ENCODE results near the gene LTBP1.
"Not testable (repeated sequence)": the region's sequence is repeated elsewhere in the genome, so short reads cannot be mapped to it uniquely, and the experiment has no call there.

LTBP1 gene

GRCh38 chr2:32946314-32947075 lies at the start of gene LTBP1:
LTBP1 (plus strand) TSS chr2:32946953; CDS start chr2:32947325, 372 bp downstream.
- no peak for DNase-seq (ENCODE audit: low read depth, low spot score)

GRCh38 chr2:32900246-32900973 lies 46.3 kb upstream of the LTBP1 start:
- no peak for DNase-seq (ENCODE audit: low read depth, low spot score)

GRCh38 chr2:32901313-32901712 lies 45.4 kb upstream of the LTBP1 start:
- no peak for DNase-seq (ENCODE audit: low read depth, low spot score)

GRCh38 chr2:32902174-32902573 lies 44.6 kb upstream of the LTBP1 start:
- no peak for DNase-seq (ENCODE audit: low read depth, low spot score)

GRCh38 chr2:32902986-32903385 lies 43.8 kb upstream of the LTBP1 start:
- no peak for DNase-seq (ENCODE audit: low read depth, low spot score)

GRCh38 chr2:32904074-32904473 lies 42.7 kb upstream of the LTBP1 start:
- DNase-seq (ENCODE audit: low read depth, low spot score) = no peak

- no peak for DNase-seq (ENCODE audit: low read depth, low spot score)
Measured at GRCh38 chr2:32904751-32905150, 42.0 kb upstream of the LTBP1 start.

GRCh38 chr2:32905270-32905669 lies 41.5 kb upstream of the LTBP1 start:
- no peak for DNase-seq (ENCODE audit: low read depth, low spot score)

GRCh38 chr2:32910883-32911598 lies 35.7 kb upstream of the LTBP1 start:
- no peak for DNase-seq (ENCODE audit: low read depth, low spot score)

GRCh38 chr2:32915694-32916093 lies 31.1 kb upstream of the LTBP1 start:
- no peak for DNase-seq (ENCODE audit: low read depth, low spot score)

GRCh38 chr2:32918774-32919173 lies 28.0 kb upstream of the LTBP1 start:
- no peak for DNase-seq (ENCODE audit: low read depth, low spot score)

- not testable (repeated sequence) for DNase-seq (ENCODE audit: low read depth, low spot score)
Measured at GRCh38 chr2:32919901-32920300, 26.9 kb upstream of the LTBP1 start.

- not testable (repeated sequence) for DNase-seq (ENCODE audit: low read depth, low spot score)
Measured at GRCh38 chr2:32921486-32921885, 25.3 kb upstream of the LTBP1 start.

GRCh38 chr2:32922501-32922900 lies 24.3 kb upstream of the LTBP1 start:
- DNase-seq (ENCODE audit: low read depth, low spot score) = no peak

- DNase-seq (ENCODE audit: low read depth, low spot score) = no peak
Measured at GRCh38 chr2:32923109-32923508, 23.6 kb upstream of the LTBP1 start.

- DNase-seq (ENCODE audit: low read depth, low spot score) = no peak
Measured at GRCh38 chr2:32925283-32925815, 21.4 kb upstream of the LTBP1 start.

GRCh38 chr2:32925976-32926707 lies 20.6 kb upstream of the LTBP1 start:
- DNase-seq (ENCODE audit: low read depth, low spot score) = no peak

GRCh38 chr2:32926708-32927084 lies 20.1 kb upstream of the LTBP1 start:
- DNase-seq (ENCODE audit: low read depth, low spot score) = no peak

GRCh38 chr2:32930436-32930835 lies 16.3 kb upstream of the LTBP1 start:
- DNase-seq (ENCODE audit: low read depth, low spot score) = no peak

- no peak for DNase-seq (ENCODE audit: low read depth, low spot score)
Measured at GRCh38 chr2:32931519-32931918, 15.2 kb upstream of the LTBP1 start.

- no peak for DNase-seq (ENCODE audit: low read depth, low spot score)
Measured at GRCh38 chr2:32931945-32932709, 14.6 kb upstream of the LTBP1 start.
